Lung (tissue), 12 donors: ENCODE results near the gene GPX7. TPM values are rescaled to one million over a fixed set of nuclear protein-coding genes. Genes with fewer than 3 reads are reported as not detected.

ENCODE experiments used
- ATAC-seq: fragments of 200-7000 bp; cut with Tn5 transposase; one replicate; pipeline ENCODE4 v1.9.1; 2020; ENCODE audit warnings: moderate number of reproducible peaks; ENCODE audit not compliant: insufficient read depth, low FRiP score
- DNase-seq, 3 donors: peaks; one replicate each; pipeline ENCODE4 v3.0.0-alpha.2; 2013 to 2017
- H3K27ac ChIP-seq, 2 donors: one replicate each; pipeline ENCODE4 v1.5.1; 2013; ENCODE audit warnings: mild to moderate bottlenecking in 2 of 2, moderate library complexity in 2 of 2, control low read depth in 1 of 2, inconsistent platforms in 1 of 2, low read depth in 1 of 2, low read length in 1 of 2
- H3K27me3 ChIP-seq, 3 donors: one replicate each; pipeline ENCODE4 v1.5.1; 2013; ENCODE audit warnings: low read length in 2 of 3; ENCODE audit not compliant: control insufficient read depth in 3 of 3, insufficient read depth in 3 of 3
- H3K36me3 ChIP-seq, 4 donors: one replicate each; pipeline ENCODE4 v1.5.1; 2013; ENCODE audit warnings: low read length in 4 of 4, mild to moderate bottlenecking in 1 of 4, moderate library complexity in 1 of 4; ENCODE audit not compliant: control insufficient read depth in 4 of 4, insufficient read depth in 4 of 4
- H3K4me1 ChIP-seq, 5 donors: one replicate each; pipeline ENCODE4 v1.5.1; 2013; ENCODE audit warnings: low read length in 5 of 5, mild to moderate bottlenecking in 2 of 5, moderate library complexity in 1 of 5; ENCODE audit not compliant: control insufficient read depth in 5 of 5, insufficient read depth in 5 of 5
- H3K4me3 ChIP-seq: one replicate; pipeline ENCODE4 v1.5.1; 2013; ENCODE audit warnings: mild to moderate bottlenecking, control low read depth, moderate library complexity
- H3K9ac ChIP-seq, 2 donors: one replicate each; pipeline ENCODE4 v1.5.1; 2013; ENCODE audit warnings: low read length in 2 of 2, control low read depth in 1 of 2; ENCODE audit not compliant: insufficient read depth in 1 of 2
- H3K9me3 ChIP-seq, 4 donors: one replicate each; pipeline ENCODE4 v1.5.1; 2013; ENCODE audit warnings: low read length in 3 of 4, mild to moderate bottlenecking in 1 of 4, moderate library complexity in 1 of 4; ENCODE audit not compliant: control insufficient read depth in 4 of 4, insufficient read depth in 3 of 4
- CTCF ChIP-seq: IDR thresholded peaks from 2 replicates; pipeline ENCODE4 v1.5.1; 2012; ENCODE audit warnings: mild to moderate bottlenecking; ENCODE audit errors: control extremely low read depth, extremely low read depth
- WGBS, 2 donors: extraction: QIAGEN DNeasy Blood & Tissue Kit; methylation state at CpG; one replicate each; pipeline ENCODE4 v1.1.7; 2013; 5-methylcytosine and 5-hydroxymethylcytosine counted together
- polyA plus RNA-seq, 2 donors: library from polyadenylated mRNA; stranded (reverse); fragments of 200-250 nt; gene quantifications; one replicate each; pipeline ENCODE4 v1.2.1, GENCODE V29; 2013
- total RNA-seq, 2 donors: library from RNA; depleted of rRNA in 1 of 2; stranded (reverse); fragments of >200 nt in 1 of 2; gene quantifications; one replicate each; pipeline ENCODE4 v1.2.1, GENCODE V29; 2014 to 2021
- donor health status: control.
- donor health status: control.
- donor health status: Bipolar disorder and iron deficiency.
- donor health status: healthy.
- donor health status: DM: yes; HTN: yes; CAD: no.

GPX7 gene
- total and polyA plus RNA-seq, 4 donors, result 7.3 to 61.4 (median 12.1) TPM

GRCh38 chr1:52556641-52557360 is 45.4 kb upstream of the GPX7 start:
- ATAC-seq, result no peak
- H3K9me3 ChIP-seq, result no peaks in the 10 kb centered on the region
- 83 to 91% methylated on average over 4 of the region's 4 CpGs for WGBS, 2 donors

GRCh38 chr1:52558941-52559340 is 43.2 kb upstream of the GPX7 start:
- H3K9me3 ChIP-seq, result no peaks in the 10 kb centered on the region
- DNase-seq (peak in 1 of 3 donors; percentile 26), ATAC-seq (no peak)
- H3K4me3 ChIP-seq, result no peak overlapping the region
- peaks cover 0 to 12% (median 5%) of the 10 kb centered on the region in 5 donors for H3K4me1 ChIP-seq
- H3K27ac ChIP-seq, result no peak overlapping the region
- TF ChIP-seq CTCF, result no peak
- 55 to 76% methylated on average over 2 of the region's 2 CpGs for WGBS, 2 donors
- no peaks in the 10 kb centered on the region for H3K27me3 ChIP-seq
- no peaks in the 10 kb centered on the region for H3K36me3 ChIP-seq
- H3K9ac ChIP-seq, result no peak overlapping the region

More at GRCh38 chr1:52556641-52557360, 45.4 kb upstream of the GPX7 start:
- Histone ChIP-seq H3K27me3 (no peaks in the 10 kb centered on the region), H3K9ac (no peak overlapping the region), H3K36me3 (no peaks in the 10 kb centered on the region), H3K4me3 (no peak overlapping the region), H3K4me1 (peaks cover 0 to 16% (median 5%) of the 10 kb centered on the region in 5 donors), H3K27ac (no peak overlapping the region)
- no peak for DNase-seq
- TF ChIP-seq CTCF, result no peak

GRCh38 chr1:52559875-52560274 is 42.3 kb upstream of the GPX7 start:
- Histone ChIP-seq H3K27ac (no peak overlapping the region), H3K9ac (no peak overlapping the region), H3K36me3 (no peaks in the 10 kb centered on the region), H3K27me3 (no peaks in the 10 kb centered on the region), H3K4me3 (no peak overlapping the region), H3K9me3 (no peaks in the 10 kb centered on the region), H3K4me1 (peaks cover 0 to 3% (median 2%) of the 10 kb centered on the region in 5 donors)
- DNase-seq (no peak), ATAC-seq (no peak)
- 69 to 80% methylated on average over 2 of the region's 2 CpGs for WGBS, 2 donors
- no peak for TF ChIP-seq CTCF
